ENCODE data around the gene BLM.

GRCh38 chr15:90694987-90695386, 22.2 kb upstream of the BLM start:
- TF ChIP-seq GATA2 (IDR thresholded peaks at IDR 0.05; ENCODE audit: low read depth, low read length) (no peak), GATA3 (IDR thresholded peaks at IDR 0.05; ENCODE audit: low read depth, low read length) (no peak)

Measured in SH-SY5Y (cell line).